ENCODE measurements around the gene CCND1.

Gene CCND1

DNA sequence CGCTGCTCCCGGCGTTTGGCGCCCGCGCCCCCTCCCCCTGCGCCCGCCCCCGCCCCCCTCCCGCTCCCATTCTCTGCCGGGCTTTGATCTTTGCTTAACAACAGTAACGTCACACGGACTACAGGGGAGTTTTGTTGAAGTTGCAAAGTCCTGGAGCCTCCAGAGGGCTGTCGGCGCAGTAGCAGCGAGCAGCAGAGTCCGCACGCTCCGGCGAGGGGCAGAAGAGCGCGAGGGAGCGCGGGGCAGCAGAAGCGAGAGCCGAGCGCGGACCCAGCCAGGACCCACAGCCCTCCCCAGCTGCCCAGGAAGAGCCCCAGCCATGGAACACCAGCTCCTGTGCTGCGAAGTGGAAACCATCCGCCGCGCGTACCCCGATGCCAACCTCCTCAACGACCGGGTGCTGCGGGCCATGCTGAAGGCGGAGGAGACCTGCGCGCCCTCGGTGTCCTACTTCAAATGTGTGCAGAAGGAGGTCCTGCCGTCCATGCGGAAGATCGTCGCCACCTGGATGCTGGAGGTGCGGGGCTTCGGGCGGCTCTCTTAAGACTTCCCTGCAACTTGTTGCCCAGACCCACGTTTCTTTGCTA, at the start of gene CCND1:
Gene CCND1 (plus strand): TSS at position 162 of the 587 bp plus-strand sequence. CDS start 158 bp downstream, at position 320.
- peak; percentile 56 for DNase-seq

DNA sequence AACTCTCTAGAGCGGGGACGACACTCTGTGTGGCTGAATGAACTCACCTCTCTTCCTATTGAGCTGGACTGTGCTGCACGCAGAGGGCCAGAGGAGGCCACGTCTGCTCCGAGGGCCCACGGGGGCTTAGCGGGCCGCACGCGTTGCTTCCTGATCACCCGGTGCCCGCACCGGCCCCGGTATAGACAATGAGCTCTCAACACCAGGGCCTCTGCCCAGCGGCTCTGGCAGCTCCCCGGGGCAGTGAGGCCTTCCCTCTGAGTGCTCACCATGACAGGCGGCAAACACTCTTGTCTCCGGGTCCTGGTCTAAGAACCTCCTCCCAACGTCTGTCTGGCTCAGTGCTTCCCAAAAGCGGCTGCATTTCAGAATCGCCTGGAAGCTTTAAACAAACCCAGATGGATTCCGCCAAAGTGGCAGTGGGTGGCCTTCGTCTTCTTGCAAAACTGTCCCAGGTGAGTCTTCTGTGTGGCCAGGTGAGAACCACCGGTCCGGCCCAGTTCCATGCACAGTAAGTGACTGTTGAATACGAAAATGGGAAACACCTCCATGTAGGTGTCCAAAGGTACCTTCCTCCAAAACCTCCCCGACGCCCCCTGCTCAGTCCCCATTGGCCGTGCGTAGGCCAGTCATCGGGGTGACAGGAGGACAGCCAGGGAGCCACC, 47.8 kb upstream of the CCND1 start:
- no peak for DNase-seq

DNA sequence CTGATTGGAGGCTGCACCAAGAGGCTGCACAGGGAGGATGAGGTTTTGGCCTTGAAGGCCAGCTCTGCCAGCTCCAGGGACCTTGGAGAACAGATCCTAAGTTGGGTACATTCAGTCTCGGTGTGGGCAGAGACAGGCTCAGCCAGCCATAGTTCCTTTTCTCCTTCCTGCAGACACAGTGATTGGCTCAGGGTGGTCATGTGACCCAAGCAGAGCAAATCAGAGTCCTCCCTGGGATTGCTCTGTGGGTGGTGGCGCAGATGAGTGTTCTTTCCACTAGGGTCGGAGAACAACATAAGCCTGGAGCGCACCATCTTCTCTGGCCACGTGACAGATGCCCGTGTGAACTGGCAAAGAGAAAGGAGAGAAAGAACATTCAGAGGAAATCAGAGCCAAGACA, 47.1 kb upstream of the CCND1 start:
- no peak for DNase-seq

DNA sequence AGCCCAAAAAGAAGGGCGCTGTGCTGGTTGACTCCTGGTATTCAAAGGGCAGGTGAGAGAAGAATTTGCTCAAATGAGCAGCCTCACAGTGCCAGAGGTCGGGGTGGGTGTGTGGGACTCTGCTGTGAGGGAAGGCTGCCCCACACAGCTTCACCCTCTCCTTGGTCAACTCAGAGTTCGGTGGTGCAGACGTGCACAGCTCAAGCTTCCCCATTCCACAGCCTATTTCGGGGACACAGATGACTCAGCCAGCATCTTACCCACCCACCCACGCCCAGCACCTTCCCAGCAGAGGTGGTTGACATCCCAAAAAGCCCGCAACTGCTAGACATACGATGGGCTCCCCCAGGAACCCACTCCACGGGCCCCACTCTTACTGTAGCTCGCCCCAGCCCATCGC, 46.5 kb upstream of the CCND1 start:
- no peak for DNase-seq

DNA sequence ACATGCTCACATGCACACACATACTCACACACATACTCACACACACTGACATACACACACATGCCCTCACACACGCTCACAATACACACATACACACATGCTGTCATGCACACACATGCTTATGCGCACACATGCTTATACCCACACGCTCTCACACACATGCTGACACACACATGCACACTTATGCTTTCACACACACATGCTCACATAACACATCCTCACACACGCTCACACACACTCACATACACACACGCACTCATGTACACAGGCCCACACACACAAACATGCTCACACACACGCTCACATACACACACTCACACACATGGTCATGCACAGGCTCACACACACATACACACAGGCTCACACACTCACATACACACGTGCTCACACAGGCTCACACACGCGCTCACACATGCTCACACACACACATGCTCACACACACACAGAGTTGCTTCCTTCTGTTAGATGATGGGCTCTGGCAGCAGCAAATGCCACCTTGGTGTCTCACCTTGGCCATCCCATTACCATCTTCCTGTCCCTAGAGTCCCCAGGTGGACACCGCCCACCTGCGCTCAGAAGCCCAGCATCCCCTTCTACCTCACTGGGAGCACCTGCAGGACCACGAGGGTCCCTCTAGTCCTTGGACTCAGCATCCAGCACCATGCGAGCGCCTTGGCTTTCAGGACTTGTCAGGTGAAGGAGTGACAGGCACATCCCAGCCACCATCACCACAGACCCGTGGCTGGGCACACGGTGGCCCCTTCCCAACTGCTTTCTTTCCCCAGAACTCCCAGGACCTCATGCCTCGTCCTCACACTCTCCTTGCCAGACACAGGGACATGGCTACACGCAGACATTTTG, 44.9 kb upstream of the CCND1 start:
- no peak for DNase-seq

DNA sequence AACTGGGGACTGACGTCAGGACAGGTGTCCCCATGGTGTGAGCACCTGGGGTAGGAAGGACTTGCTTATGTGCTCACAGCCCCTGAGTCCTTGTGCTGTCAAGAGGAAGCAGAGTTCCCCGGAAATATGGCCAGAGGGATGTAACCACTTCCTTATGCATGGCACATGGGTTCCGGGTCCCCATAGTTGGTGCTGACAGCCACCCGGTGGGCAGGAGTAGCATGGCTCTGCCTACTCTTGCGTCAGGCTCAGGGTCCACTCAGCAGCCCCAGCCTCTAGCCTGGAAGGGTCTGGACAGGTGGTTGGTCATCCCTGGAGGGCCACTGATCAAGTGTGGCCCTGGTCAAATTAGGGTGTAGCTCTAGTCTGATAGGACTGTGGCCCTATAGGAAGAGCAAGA, 42.8 kb upstream of the CCND1 start:
- DNase-seq: no peak

DNA sequence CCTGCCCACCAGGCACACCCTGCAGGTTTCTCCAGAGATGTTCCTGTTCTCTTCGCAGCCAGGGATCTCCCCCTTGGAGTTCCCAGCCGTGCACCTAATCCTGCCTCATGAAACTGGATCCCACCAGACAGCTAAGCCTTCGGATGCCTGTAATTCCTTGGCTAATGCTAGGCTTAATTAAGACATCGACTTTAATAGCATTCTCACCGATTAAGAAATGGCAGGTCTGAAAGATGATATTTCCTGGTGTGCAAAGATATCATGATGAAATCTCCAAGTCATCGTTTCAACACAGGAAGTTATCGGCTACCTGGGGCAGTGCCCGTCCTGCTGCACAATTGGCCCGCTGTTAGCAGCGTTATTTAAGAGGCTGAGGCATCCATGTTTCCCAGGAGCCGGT, 41.5 kb upstream of the CCND1 start:
- DNase-seq: no peak

DNA sequence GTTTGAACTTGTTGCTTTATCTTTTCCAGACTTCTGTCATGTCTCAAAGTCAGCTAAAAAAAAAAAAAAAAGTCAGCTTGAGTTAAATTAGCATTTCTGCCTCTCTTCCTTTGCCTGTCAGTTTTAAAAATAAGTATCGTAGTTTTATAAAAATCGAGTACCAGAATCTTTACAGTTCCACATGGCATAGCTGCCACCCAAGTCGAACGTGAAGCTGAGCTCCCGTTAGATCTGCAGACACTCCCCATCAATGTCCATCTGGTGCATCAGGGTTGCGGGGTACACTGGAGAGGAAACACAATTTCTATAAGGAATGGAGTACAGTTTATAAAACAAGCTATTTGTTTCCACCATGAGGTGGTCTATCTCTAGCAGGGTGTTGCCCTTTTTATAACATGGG, 41.0 kb upstream of the CCND1 start:
- DNase-seq: no peak

DNA sequence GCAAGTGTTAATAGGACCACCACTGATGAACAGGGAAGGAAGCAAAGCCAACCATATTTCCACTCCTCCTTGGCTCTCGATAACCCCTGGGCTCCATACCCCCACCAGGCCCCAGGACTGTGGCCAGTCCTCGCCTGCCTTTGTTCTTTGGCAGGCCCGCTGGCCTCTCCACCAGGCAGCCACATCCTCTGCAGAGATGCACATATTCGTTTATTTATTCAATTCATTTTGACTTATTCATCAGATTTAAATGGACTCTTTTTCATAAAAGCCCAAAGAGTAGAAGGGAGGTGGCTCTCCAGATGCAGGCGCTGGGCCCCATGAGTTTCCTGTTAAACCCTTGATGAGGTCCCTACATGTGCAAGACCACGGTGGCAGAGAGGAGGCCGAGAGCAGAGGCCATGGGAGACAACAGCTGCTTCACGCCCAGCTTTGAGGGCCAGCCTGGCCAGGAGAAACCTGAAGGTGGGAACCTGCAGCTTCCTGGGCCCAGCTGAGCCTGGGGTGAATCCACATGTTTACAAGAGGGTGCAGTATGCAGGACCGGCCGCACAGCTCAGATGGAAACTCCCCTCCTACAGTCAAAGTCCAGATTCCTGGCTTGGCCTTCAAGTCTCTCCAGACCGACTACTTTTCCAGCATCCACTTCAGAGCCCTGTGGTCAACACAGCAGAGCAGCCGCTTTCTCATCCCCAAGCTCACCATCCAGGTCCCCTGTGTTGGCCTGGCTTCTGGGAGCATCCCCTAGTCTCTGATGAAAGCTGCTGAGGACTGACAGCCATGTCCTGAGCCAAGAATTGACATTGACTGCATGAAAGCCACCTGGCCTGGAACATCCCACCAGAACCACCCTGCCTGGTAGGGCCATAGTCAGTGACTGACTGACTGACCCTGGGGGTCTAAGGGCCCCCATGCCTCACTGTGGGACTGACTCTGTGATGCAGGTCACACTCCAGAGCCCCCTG, 39.7 kb upstream of the CCND1 start:
- DNase-seq: no peak

DNA sequence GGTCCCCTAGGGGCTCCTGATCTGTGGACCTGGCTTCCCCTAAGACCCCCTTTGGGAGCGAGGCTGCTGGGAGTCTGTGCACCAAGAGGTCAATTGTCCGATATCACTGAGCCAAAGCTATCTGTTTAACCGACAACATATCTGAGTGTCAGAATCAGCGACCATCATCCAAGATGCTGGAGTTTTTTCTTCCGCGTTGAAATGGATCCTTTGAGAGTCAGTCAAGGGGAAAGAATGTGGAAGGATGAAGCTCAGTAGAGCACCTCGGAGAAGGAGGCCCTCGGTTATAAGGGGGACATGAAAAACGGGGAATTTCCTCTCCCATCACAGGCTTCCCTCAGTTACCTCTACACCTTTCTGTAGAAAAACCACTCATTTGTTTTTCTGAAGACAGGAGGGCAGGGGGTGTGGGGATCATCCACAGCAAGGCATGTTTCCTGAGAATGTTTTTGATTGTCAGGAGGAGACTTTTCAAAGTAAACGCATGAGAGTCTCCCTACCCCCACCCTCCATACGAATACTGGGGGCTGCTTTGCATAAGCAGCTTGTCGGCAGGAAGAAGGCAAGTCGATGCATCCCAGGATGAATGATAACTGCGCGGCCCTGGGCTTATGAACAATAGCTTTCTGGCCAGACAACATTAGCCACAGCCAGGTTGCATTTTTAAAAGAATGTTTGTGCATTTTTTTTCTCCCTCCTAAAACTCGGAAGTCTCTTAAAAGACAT, 37.7 kb upstream of the CCND1 start:
- no peak for DNase-seq

DNA sequence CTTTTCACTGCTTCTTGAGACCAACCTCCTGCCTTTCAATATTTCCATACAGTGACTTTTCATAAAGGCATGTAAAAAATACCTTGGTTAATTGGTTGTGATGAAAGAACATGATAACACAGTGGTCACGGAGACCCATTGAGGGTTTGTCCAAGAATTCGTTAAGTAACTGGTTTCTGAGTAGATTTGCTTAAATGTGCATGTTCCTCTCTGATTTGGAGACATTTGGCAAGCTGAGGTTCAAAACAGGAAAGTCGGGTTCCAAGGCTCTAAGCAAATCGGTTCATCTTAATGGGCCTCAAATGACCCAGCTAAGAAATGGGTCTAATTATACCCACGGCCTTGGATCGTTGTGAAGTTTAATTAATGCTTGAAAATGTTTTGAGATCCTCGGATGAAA, 36.9 kb upstream of the CCND1 start:
- no peak for DNase-seq

DNA sequence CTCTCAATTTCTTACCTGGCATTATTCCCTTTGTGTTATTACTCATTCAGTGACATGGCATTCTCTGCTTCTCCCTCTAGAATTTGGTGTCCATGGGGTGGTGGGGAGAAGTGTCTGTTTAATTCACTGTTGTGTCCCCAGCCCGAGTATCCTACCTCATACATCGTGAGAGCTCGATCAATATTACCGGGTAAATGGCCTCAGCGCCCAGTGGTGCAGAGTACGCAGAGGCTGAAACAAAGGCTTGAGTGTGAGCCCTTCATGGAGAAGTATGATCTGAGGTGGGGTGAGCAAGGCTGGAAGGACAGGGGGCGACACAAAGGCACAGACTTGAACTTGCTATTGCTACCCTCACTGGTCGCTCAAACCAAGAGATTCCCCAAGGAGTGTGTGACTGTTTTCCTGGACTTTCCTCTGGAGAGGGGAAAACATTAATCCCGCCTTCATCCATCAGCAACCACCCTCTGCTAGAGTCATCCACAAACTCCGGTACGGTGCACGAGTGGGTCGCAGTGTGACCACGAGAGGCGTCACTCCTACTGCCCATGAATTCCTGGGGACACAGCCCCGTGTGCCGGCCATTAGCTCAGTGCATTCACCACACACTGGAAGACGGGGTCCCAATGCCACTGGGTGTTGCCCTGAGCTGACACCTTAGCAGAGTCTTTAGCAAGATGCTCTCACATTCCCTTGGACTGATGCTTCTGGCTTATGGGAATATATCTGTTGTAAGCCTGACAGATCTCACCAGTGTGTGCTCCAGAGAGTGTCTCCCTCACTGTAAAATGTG, 35.0 kb upstream of the CCND1 start:
- DNase-seq: no peak

DNA sequence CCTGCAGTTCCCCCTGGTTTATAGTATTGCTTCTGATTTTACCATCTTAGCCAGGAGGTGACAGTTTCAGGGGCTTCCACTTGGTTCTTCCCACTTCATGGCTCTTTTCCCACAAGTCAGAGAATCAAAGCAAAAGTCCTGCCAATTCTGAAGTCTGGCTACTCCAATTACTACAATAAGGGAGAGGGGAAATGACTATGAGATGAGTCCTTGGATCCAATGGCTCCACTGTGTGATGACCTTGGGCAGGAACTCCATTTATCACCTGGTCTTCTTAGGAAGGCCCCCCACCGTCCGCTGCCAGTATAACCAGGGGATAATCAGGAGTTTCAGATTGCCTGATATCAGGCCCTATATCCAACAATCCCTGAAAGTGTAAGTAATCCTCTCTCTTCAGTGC, 31.6 kb upstream of the CCND1 start:
- DNase-seq: no peak

DNA sequence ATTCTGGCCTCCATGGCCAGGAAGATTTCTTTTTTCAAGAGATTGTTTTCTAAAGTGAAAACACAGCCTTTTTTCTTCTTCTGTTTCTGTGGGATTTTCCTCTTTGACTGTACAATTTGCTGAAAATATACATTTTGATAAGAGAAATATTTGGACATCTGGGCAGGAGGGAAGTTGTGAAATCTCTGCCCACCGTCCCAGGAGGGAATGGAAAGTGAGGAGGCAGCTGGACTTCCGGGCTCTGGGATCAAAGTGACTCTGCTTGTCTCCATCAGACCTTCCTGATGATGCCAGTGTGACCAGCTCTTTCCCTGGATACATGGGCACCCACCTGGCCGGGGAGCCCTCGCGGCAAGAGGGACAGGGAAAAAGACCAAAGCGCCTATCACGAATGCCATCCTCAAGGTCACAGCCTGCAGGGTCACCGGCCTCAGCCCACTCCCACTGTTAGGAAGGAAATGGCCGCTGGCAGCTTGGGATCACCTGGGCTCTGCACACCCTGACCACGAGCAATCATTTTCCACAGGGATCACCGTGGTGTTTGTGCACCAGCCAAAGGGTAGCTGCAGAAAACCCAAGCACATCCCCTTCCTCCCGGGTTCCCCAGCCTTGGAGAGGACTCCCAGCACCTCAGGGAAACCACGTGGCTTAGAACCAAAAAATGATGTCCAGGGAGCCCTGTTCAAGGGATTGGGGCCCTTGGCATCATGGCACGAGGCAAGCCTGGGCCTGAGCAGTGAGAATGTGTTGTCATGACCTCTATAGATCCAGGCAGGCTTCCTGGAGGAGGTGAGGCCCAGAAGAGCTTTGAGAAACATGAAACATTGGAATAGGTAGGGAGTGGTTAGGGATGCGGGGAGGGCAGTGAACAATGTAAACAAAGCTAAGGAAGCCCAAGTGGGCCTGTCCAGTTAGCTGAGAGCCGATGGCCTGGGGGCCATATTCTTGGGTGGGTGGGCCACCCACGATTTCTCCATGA, 29.1 kb upstream of the CCND1 start:
- DNase-seq: no peak

DNA sequence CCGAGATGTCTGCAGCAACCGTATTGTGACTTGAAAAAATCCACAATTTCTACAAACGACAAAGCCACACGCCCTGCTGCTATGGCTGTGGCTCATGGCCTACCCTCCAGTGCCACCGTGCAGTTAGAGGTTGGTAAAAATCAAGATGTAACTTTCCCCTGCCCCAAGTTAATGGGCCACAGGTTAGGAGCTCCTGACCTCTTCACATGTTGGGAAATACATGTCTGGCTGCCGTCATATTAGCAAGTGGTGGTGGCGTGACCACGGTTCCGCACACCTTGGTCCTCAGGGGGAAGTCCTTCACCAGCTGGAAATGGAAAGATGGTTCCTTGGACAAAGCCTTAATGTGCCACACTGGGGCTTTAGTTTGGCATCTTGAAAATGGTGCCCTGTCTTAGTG, 27.4 kb upstream of the CCND1 start:
- DNase-seq: no peak

DNA sequence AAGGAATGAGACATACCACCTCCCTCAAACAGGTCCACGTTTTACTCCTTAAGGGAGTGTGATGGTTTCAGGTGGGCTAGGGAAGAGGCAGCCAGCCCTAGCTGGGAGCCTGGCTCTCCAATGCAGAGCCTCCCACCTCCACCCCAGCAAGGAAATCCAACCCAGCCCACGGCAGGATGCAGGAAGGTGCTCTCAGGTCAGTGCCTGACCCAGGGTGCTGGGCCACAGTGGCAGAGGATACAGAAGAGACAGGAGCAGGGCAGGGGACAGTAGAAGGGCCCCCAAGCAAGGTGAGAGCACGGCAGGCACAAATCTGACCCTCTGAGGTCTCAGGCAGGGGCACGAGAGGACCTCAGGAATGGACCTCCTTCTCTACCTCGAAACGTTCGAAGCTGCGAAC, 26.9 kb upstream of the CCND1 start:
- DNase-seq: no peak

DNA sequence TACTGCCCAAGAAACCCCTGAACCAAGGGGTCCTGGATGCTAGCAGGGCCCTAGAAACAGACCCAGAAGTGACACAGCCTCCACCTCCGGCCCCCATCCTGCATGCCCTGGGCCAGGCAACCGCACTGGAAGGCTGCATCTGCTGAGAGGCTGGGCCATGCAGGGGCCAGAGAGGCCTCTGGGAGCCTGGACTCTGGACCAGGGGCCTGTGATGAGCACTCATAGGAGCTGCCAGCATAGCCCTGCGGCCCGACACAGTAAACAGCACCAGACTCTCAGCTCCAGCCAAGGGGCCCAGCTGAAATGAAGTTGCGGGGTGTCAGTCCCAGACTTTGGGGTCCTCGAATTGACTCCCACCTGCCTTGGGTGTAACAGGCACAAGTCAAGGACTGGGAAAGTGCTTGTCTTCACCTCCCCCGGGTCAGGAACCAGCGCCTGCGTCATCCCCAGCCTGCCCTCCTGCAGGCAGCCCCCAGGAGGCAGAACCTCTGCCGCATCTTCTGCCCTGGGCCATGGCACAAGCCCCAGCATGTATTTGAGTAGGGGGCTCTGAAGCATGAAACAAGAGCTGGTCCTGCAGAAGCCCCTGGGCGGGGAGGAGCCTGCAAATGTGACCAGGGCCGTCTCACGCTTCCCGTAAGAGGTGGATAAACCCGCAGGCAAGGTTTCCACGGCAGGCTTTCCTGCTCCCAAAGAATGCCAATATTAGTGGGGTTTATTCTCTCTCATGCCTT, 25.2 kb upstream of the CCND1 start:
- DNase-seq: no peak

DNA sequence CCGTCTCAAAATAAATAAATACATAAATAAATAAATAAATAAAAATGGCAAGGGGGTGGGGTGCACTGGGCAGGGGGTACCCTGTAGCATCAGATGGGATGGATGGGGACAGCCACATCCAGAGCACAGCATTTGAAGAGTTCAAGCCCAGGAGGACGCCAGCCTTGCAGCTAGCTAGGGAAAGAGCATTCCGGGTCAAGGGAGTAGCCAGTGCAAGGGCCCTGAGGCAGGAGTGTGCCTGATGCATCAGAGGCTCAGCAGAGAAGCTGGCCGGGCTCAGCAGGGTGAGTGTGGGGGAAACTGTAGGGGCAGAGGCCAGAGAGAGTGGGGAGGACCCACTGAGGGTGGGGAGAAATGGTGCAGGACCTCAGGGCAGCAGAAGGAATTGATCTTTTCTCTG, 23.7 kb upstream of the CCND1 start:
- DNase-seq: no peak

DNA sequence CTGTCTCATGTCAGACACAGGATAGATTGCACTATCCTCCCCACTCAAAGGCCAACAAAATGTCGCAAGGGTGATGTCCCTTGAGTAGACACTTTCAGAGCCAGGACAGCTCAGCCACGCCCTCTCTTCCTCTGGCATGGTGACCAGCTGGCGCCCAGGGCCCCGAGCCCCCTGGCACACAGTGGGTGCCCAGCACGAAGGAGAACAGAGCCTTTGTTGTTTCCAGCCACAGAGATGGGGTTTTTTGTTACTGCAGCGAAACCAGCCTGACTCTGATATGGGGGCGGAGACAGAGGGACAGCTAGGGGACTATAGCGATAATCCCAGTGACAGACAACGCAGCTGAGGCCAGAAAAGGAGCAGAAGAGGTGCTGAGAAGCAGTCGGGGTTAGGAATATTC, 23.3 kb upstream of the CCND1 start:
- no peak for DNase-seq
